Lower lobe of right lung (tissue), 2 donors: ENCODE measurements around the gene AQP6. TPM values are rescaled to one million over a fixed set of nuclear protein-coding genes. Genes with fewer than 3 reads are reported as not detected.

Source experiments
- ATAC-seq, 2 donors: fragments of 200-7000 bp; cut with Tn5 transposase; one replicate each; pipeline ENCODE4 v1.9.1; 2020 to 2022; ENCODE audit warnings: mild to moderate bottlenecking in 2 of 2, moderate library complexity in 2 of 2
- DNase-seq: peaks from one replicate; pipeline ENCODE4 v3.0.0-alpha.2; 2020
- H3K27ac ChIP-seq: fragments of 200-600 bp; one replicate; pipeline ENCODE4 v1.8.0; 2022
- H3K27me3 ChIP-seq: fragments of 200-600 bp; one replicate; pipeline ENCODE4 v1.8.0; 2022; ENCODE audit warnings: low read depth
- H3K36me3 ChIP-seq: fragments of 200-600 bp; one replicate; pipeline ENCODE4 v1.8.0; 2022; ENCODE audit warnings: mild to moderate bottlenecking
- H3K4me1 ChIP-seq: fragments of 200-600 bp; one replicate; pipeline ENCODE4 v1.8.0; 2022
- H3K4me3 ChIP-seq: fragments of 200-600 bp; one replicate; pipeline ENCODE4 v1.8.0; 2022; ENCODE audit warnings: mild to moderate bottlenecking
- H3K9me3 ChIP-seq: fragments of 200-600 bp; one replicate; pipeline ENCODE4 v1.8.0; 2022
- intact Hi-C: fragments of 100-400 bp; cut with DNase I; formaldehyde crosslinking; loops from one replicate; pipeline ENCODE4 v1.11.0; 2022
- total RNA-seq: library from RNA; stranded (reverse); fragmentation: NEBNext Ultra II Directional; extraction: Animal tissue kit (Norgen Biotek cat#: 25700); gene quantifications from one replicate; pipeline ENCODE4 v1.2.1, GENCODE V29; 2021
- TF ChIP-seq, protein P1 (sequence below): fragments of 200-600 bp; IDR thresholded peaks from one replicate; pipeline ENCODE4 v1.8.0; 2022; ENCODE audit warnings: antibody characterized with exemption, mild to moderate bottlenecking
- donor health status: DM: no; HTN: yes; CAD: no; lungs with severe emphysema.

Gene AQP6
- total RNA-seq, 1 donor from 2014 or later: 0.09 TPM

DNA sequence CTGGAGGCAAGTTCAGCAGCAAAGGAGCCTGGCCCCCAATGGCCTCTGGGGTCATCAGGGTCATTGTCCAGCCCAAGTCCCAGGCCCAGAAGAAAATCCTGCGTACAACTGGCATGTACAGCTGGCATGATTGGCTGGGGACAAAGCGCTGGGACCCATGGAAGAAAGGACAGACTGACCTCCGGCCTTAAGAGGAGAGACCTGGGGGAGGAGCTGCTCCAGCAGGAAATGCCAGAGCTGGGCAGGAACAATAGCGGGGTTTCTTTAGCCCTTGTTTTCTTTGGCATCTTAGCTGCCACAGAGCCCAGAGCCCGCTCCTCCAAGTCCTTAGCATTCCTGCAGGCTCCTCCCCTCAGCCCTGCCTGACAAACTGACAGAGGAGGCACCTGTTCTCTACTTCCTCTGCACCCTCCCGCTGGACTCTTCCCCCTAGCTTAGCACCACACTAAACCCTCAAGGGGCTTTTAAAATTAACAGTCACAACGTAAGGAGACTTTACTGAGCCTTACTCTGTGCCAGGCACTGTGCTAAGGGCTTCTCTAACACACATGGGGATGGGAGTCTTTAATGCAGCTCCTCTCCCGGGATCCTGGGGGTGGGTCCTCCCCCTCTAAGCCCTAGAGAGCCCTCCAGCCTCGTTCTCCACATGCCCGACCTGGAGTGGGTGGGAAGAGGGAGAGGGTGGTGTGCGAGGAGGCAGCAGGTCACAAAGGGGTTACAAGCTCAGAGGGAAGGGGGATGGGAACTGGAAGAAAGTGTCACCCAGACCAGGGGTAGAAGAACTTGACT, 12.9 kb upstream of the AQP6 start:
- peak; percentile 75 to 79 for ATAC-seq
- Histone ChIP-seq H3K27ac (peak overlapping the region; percentile 24), H3K4me3 (no peak overlapping the region), H3K9me3 (no peaks in the 10 kb centered on the region), H3K4me1 (peaks cover 20% of the 10 kb centered on the region), H3K27me3 (peaks cover 70% of the 10 kb centered on the region), H3K36me3 (no peaks in the 10 kb centered on the region)
- DNase-seq: peak; percentile 84
- TF ChIP-seq, protein P1, sequence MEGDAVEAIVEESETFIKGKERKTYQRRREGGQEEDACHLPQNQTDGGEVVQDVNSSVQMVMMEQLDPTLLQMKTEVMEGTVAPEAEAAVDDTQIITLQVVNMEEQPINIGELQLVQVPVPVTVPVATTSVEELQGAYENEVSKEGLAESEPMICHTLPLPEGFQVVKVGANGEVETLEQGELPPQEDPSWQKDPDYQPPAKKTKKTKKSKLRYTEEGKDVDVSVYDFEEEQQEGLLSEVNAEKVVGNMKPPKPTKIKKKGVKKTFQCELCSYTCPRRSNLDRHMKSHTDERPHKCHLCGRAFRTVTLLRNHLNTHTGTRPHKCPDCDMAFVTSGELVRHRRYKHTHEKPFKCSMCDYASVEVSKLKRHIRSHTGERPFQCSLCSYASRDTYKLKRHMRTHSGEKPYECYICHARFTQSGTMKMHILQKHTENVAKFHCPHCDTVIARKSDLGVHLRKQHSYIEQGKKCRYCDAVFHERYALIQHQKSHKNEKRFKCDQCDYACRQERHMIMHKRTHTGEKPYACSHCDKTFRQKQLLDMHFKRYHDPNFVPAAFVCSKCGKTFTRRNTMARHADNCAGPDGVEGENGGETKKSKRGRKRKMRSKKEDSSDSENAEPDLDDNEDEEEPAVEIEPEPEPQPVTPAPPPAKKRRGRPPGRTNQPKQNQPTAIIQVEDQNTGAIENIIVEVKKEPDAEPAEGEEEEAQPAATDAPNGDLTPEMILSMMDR: no peak
- intact Hi-C loops: no loop called here

DNA sequence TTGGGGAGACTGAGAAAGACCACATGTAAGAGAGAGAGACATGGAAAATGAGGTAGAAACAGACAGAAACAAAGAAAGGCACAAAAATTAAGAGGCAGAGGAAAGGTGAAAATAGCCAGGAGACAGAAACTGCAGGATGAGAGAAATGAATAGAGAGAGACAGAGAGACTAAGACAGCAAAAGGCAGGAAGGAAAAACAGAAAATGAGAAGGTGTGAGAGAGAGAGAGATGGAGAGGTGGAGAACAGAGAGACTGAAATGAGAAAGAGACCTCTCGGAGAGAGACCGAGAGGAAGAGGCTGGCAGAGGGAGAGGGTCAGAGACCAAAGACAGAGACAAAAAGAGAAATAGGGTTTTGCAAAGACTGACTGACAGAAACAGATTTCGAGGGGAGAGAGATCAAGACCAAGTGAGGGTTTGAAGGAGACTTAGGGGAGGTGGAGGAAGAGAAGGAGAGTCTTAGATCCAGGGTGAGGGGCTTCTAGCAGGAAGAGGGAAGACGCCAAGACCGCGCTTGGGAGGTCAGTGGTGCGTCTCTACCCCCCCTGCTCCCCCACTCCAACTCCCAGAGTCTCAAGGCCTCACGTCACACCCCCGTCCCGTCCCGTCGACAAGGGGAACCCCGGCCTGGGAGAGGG, 12.2 kb upstream of the AQP6 start:
- Histone ChIP-seq H3K27me3 (peaks cover 62% of the 10 kb centered on the region), H3K27ac (no peak overlapping the region), H3K36me3 (no peaks in the 10 kb centered on the region), H3K9me3 (no peaks in the 10 kb centered on the region), H3K4me1 (peaks cover 13% of the 10 kb centered on the region), H3K4me3 (no peak overlapping the region)
- peak in 1 of 2 donors; percentile 3 for ATAC-seq
- intact Hi-C loops: no loop called here
- no peak for DNase-seq
- TF ChIP-seq, protein P1: no peak

DNA sequence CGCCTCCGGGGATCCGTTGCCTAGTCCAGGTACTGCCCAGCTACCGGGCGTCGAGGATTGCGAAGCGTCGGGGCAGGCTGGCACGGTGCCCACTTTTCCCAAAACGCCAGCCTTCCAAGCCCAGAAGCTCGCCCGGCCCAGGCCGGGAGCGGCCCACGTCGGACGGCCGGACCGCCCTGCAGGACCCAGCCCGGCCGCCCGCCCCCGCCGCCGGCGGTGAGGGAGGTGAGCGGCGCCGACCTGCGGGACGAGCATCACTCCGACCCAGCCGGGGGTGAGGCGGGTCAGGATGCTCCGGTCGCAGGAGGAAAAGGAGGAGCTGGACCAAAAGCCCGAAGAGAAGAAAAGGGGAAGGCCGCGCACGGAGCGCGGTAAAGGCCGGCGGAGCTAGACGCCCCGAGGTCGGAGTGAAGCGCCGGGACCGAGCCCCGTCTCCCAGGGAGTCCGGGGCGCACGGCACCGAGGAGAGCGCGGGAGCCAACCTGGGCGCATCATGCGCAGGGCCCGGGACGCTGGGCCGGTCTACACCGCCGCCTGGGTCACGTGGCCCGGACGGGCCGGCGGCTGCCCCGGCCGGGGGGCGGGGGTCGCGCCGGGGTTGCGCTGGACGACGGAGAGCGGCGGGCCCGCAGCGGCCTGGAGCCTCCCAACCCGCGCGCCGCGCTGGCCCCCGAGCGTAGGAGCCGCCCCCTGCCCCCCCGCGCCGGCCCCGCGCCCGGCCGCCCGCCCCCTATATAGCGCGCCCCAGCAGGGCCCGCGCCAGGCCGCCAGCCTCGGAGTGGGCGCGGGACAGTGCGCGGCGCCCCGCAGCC, 11.4 kb upstream of the AQP6 start, which contains the start of gene AQP5:
Gene AQP5, plus strand, starts transcription at position 762 of the 812 bp plus-strand sequence. CDS start 146 bp downstream, outside the sequence.
- Histone ChIP-seq H3K36me3 (no peaks in the 10 kb centered on the region), H3K4me3 (peak within 1 kb of the TSS; percentile 39), H3K9me3 (no peaks in the 10 kb centered on the region), H3K27me3 (peaks cover 55% of the 10 kb centered on the region), H3K4me1 (peaks cover 6% of the 10 kb centered on the region), H3K27ac (no peak within 1 kb of the TSS)
- intact Hi-C loops: no loop called here
- TF ChIP-seq, protein P1: no peak
- ATAC-seq (peak in 1 of 2 donors; percentile 2), DNase-seq (no peak)

DNA sequence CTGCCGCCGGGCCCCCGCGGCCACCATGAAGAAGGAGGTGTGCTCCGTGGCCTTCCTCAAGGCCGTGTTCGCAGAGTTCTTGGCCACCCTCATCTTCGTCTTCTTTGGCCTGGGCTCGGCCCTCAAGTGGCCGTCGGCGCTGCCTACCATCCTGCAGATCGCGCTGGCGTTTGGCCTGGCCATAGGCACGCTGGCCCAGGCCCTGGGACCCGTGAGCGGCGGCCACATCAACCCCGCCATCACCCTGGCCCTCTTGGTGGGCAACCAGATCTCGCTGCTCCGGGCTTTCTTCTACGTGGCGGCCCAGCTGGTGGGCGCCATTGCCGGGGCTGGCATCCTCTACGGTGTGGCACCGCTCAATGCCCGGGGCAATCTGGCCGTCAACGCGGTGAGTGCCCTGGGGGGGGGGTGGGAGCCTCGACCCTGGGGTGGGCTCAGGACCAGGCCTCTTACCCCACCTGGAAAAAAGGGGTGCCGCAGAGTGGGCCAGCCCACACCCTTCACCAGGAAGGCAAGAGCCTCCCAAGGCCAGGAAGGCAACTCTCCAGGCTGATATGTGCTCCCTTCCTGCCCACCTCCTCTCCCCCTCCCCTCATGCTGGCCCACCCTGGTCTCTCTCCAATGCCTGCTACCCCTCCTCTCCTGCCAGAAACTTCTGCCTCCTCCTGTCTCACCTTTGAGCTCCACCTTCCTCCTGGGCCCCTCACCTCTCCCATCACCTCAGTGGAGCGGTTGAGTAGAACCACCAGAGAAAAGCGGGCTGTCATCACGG, 10.6 kb upstream of the AQP6 start:
- TF ChIP-seq, protein P1: no peak
- peaks cover 14% of the 10 kb centered on the region for H3K4me1 ChIP-seq
- no peak for DNase-seq
- no peak overlapping the region for H3K27ac ChIP-seq
- intact Hi-C loops: no loop called here
- no peaks in the 10 kb centered on the region for H3K36me3 ChIP-seq
- no peaks in the 10 kb centered on the region for H3K9me3 ChIP-seq
- H3K27me3 ChIP-seq: peaks cover 50% of the 10 kb centered on the region
- ATAC-seq: no peak
- H3K4me3 ChIP-seq: no peak overlapping the region
